Neural progenitor cell (in vitro differentiated cells): ENCODE measurements around the gene PRCD.

Experiments
- CTCF ChIP-seq: fragments of 200-600 bp; sonication (generic); IDR thresholded peaks from 2 replicates; pipeline ENCODE4 v1.5.1; 2017; ENCODE audit warnings: antibody characterized with exemption, mild to moderate bottlenecking
- EZH2 ChIP-seq: fragments of 200-600 bp; sonication (generic); IDR thresholded peaks from 2 replicates; pipeline ENCODE4 v1.6.1; 2017; ENCODE audit warnings: antibody characterized with exemption, mild to moderate bottlenecking, moderate library complexity

GRCh38 chr17:76542984-76543383 lies 3.1 kb downstream of the PRCD start:
- TF ChIP-seq CTCF (no peak), EZH2 (no peak)
